IMR-90 (cell line): ENCODE data around the gene IRF4. TPM values are rescaled to one million over a fixed set of nuclear protein-coding genes. Genes with fewer than 3 reads are reported as not detected.

ENCODE experiments used
- ATAC-seq: fragments of 200-7000 bp; cut with Tn5 transposase; 2 replicates; pipeline ENCODE4 v1.9.1; 2020; ENCODE audit warnings: low read depth, mild to moderate bottlenecking, moderate library complexity
- BruUV-seq: library from RNA; stranded (reverse); fragments of 400-500 nt; replicated peaks from 2 replicates; lab custom pipeline; 2021; lab: Mats Ljungman, UMichigan
- CTCF ChIA-PET: fragments of 300-600 bp; formaldehyde crosslinking; extraction: SDS; loops from one replicate; lab custom pipeline; 2021; ENCODE audit warnings: antibody characterized with exemption; lab: Yijun Ruan, JAX
- POLR2A ChIA-PET: fragments of 300-600 bp; sonication (Branson Sonifier 250); formaldehyde crosslinking; loops from one replicate; lab custom pipeline; 2022; ENCODE audit warnings: antibody characterized with exemption; ENCODE audit not compliant: unreplicated experiment; lab: Charles Lee
- DNase-seq: peaks from one replicate; pipeline ENCODE4 v3.0.0; 2013
- H2AFZ ChIP-seq: replicated peaks from 2 replicates; pipeline ENCODE3; 2013; ENCODE audit warnings: low read length, mild to moderate bottlenecking; ENCODE audit not compliant: poor library complexity
- H2AK5ac ChIP-seq: 2 replicates; pipeline ENCODE4 v1.6.1; 2013; ENCODE audit warnings: low read depth, low read length, inconsistent platforms
- H2AK9ac ChIP-seq: replicated peaks from 2 replicates; pipeline ENCODE3; 2013; ENCODE audit warnings: mild to moderate bottlenecking, low read depth, low read length, moderate library complexity; ENCODE audit not compliant: poor library complexity
- H2BK120ac ChIP-seq: 2 replicates; pipeline ENCODE4 v1.6.1; 2013; ENCODE audit warnings: low read depth, low read length, inconsistent platforms
- H2BK15ac ChIP-seq: 3 replicates; pipeline ENCODE4 v1.6.1; 2013; ENCODE audit warnings: low read depth, low read length, inconsistent platforms
- H2BK20ac ChIP-seq: 2 replicates; pipeline ENCODE4 v1.6.1; 2013; ENCODE audit warnings: low read depth, mild to moderate bottlenecking, inconsistent platforms, low read length, moderate library complexity
- H2BK5ac ChIP-seq: 2 replicates; pipeline ENCODE4 v1.6.1; 2013; ENCODE audit warnings: mild to moderate bottlenecking, low read depth, low read length, inconsistent platforms; ENCODE audit not compliant: poor library complexity, severe bottlenecking
- H3K14ac ChIP-seq: replicated peaks from 2 replicates; pipeline ENCODE4 v1.6.1; 2013; ENCODE audit warnings: low read depth, low read length, inconsistent platforms
- H3K18ac ChIP-seq: 2 replicates; pipeline ENCODE4 v1.6.1; 2013; ENCODE audit warnings: low read depth, low read length, control low read depth
- H3K23ac ChIP-seq: 2 replicates; pipeline ENCODE4 v1.6.1; 2013; ENCODE audit warnings: low read depth, low read length, inconsistent platforms
- H3K27ac ChIP-seq: 2 replicates; pipeline ENCODE4 v1.5.1; 2013; ENCODE audit warnings: mild to moderate bottlenecking, control low read depth, low read length; ENCODE audit not compliant: insufficient read depth
- H3K27me3 ChIP-seq: 2 replicates; pipeline ENCODE4 v1.6.1; 2013; ENCODE audit warnings: low read length; ENCODE audit not compliant: control insufficient read depth, insufficient read depth
- H3K36me3 ChIP-seq: 2 replicates; pipeline ENCODE4 v1.6.1; 2013; ENCODE audit warnings: low read length, mixed read lengths; ENCODE audit not compliant: control insufficient read depth, insufficient read depth
- H3K4ac ChIP-seq: 2 replicates; pipeline ENCODE4 v1.6.1; 2013; ENCODE audit warnings: low read depth, low read length, inconsistent platforms
- H3K4me1 ChIP-seq: 2 replicates; pipeline ENCODE4 v1.6.1; 2013; ENCODE audit warnings: low read length, mixed read lengths; ENCODE audit not compliant: control insufficient read depth, insufficient read depth
- H3K4me2 ChIP-seq: 2 replicates; pipeline ENCODE4 v1.6.1; 2013; ENCODE audit warnings: low read depth, mild to moderate bottlenecking, control low read depth, low read length, moderate library complexity
- H3K4me3 ChIP-seq: 2 replicates; pipeline ENCODE4 v1.5.1; 2013; ENCODE audit warnings: low read depth, mild to moderate bottlenecking, control low read depth, low read length, moderate library complexity; ENCODE audit not compliant: insufficient read depth
- H3K56ac ChIP-seq: 2 replicates; pipeline ENCODE4 v1.6.1; 2013; ENCODE audit warnings: low read length, inconsistent platforms; ENCODE audit not compliant: insufficient read depth; ENCODE audit errors: extremely low read depth
- H3K79me1 ChIP-seq, 2 experiments: 2 replicates each; pipeline ENCODE4 v1.6.1; 2013; ENCODE audit warnings: low read length in 2 of 2, inconsistent platforms in 1 of 2, low read depth in 1 of 2
- H3K9ac ChIP-seq: 2 replicates; pipeline ENCODE4 v1.6.1; 2013; ENCODE audit warnings: low read depth, low read length, control low read depth
- H3K9me1 ChIP-seq: 2 replicates; pipeline ENCODE4 v1.6.1; 2013; ENCODE audit warnings: low read length, inconsistent platforms; ENCODE audit not compliant: insufficient read depth
- H3K9me3 ChIP-seq: 2 replicates; pipeline ENCODE4 v1.6.1; 2013; ENCODE audit warnings: low read length; ENCODE audit not compliant: control insufficient read depth, insufficient read depth
- H4K20me1 ChIP-seq: 2 replicates; pipeline ENCODE4 v1.6.1; 2013; ENCODE audit warnings: low read length, inconsistent platforms; ENCODE audit not compliant: insufficient read depth
- H4K5ac ChIP-seq: 2 replicates; pipeline ENCODE4 v1.6.1; 2013; ENCODE audit warnings: mild to moderate bottlenecking, low read depth, low read length, control low read depth
- H4K8ac ChIP-seq, 2 experiments: 2 replicates each; pipeline ENCODE4 v1.6.1; 2013; ENCODE audit warnings: low read depth in 2 of 2, low read length in 2 of 2, control low read depth in 1 of 2, inconsistent platforms in 1 of 2
- H4K91ac ChIP-seq: 2 replicates; pipeline ENCODE4 v1.6.1; 2013; ENCODE audit warnings: low read depth, low read length, inconsistent platforms; ENCODE audit not compliant: insufficient read depth
- BHLHE40 ChIP-seq: fragments of 150-350 bp; IDR thresholded peaks from 2 replicates; pipeline ENCODE4 v1.6.1; 2016; ENCODE audit warnings: mild to moderate bottlenecking, low read depth, low read length
- CEBPB ChIP-seq: IDR thresholded peaks from 2 replicates; pipeline ENCODE4 v1.6.1; 2012; ENCODE audit warnings: low read depth, low read length, improper control_type of control experiment
- CHD1 ChIP-seq: IDR thresholded peaks from 2 replicates; pipeline ENCODE4 v1.6.1; 2012; ENCODE audit warnings: low read depth, low read length, improper control_type of control experiment
- CTCF ChIP-seq: conservative IDR thresholded peaks from 2 replicates; pipeline ENCODE4 v1.5.1; 2012; ENCODE audit warnings: mild to moderate bottlenecking, low read depth, low read length, improper control_type of control experiment
- ELK1 ChIP-seq: fragments of 150-350 bp; IDR thresholded peaks from 2 replicates; pipeline ENCODE4 v1.6.1; 2016; ENCODE audit warnings: low read depth, mild to moderate bottlenecking, low read length, moderate library complexity, borderline replicate concordance
- FOS ChIP-seq: fragments of 150-350 bp; IDR thresholded peaks from 2 replicates; pipeline ENCODE4 v1.6.1; 2016; ENCODE audit warnings: low read depth, low read length
- MAFK ChIP-seq: IDR thresholded peaks from 2 replicates; pipeline ENCODE4 v1.6.1; 2012; ENCODE audit warnings: low read depth, low read length, improper control_type of control experiment
- MAZ ChIP-seq: IDR thresholded peaks from 2 replicates; pipeline ENCODE4 v1.6.1; 2012; ENCODE audit warnings: low read depth, mild to moderate bottlenecking, low read length, improper control_type of control experiment, moderate library complexity, borderline replicate concordance
- MXI1 ChIP-seq: IDR thresholded peaks from 2 replicates; pipeline ENCODE4 v1.6.1; 2012; ENCODE audit warnings: low read depth, mild to moderate bottlenecking, low read length, moderate library complexity, borderline replicate concordance
- NFE2L2 ChIP-seq: fragments of 150-350 bp; IDR thresholded peaks from 2 replicates; pipeline ENCODE4 v1.6.1; 2016; ENCODE audit warnings: low read depth, mild to moderate bottlenecking, low read length
- POLR2A ChIP-seq: IDR thresholded peaks from 2 replicates; pipeline ENCODE4 v1.6.1; 2012; ENCODE audit warnings: mild to moderate bottlenecking, low read depth, low read length
- RAD21 ChIP-seq: IDR thresholded peaks from 2 replicates; pipeline ENCODE4 v1.6.1; 2012; ENCODE audit warnings: low read length, improper control_type of control experiment
- RCOR1 ChIP-seq: IDR thresholded peaks from 2 replicates; pipeline ENCODE4 v1.6.1; 2012; ENCODE audit warnings: mild to moderate bottlenecking, low read length, improper control_type of control experiment; ENCODE audit not compliant: insufficient replicate concordance
- RFX5 ChIP-seq: IDR thresholded peaks from 2 replicates; pipeline ENCODE4 v1.8.0; 2012; ENCODE audit warnings: low read depth, mild to moderate bottlenecking, low read length, moderate library complexity
- SMC3 ChIP-seq: fragments of 150-350 bp; IDR thresholded peaks from 2 replicates; pipeline ENCODE4 v1.6.1; 2016; ENCODE audit warnings: low read depth, mild to moderate bottlenecking, antibody characterized with exemption, low read length, moderate library complexity
- USF2 ChIP-seq: fragments of 150-350 bp; IDR thresholded peaks from 2 replicates; pipeline ENCODE4 v1.6.1; 2017; ENCODE audit warnings: mild to moderate bottlenecking, antibody characterized with exemption, low read length, low read depth
- WGBS, 2 experiments: methylation state at CpG; one replicate each; pipeline versions ENCODE4 v1.1.5 to v1.1.7; 2013; ENCODE audit warnings: missing lambda C conversion rate in 2 of 2; ENCODE audit not compliant: insufficient read length in 1 of 2; ENCODE audit errors: extremely low coverage in 2 of 2; 5-methylcytosine and 5-hydroxymethylcytosine counted together
- dilution Hi-C: fragments of 300-500 bp; cut with HindIII; formaldehyde crosslinking; loops from one replicate; pipeline ENCODE4 v1.14.3; 2018; ENCODE audit warnings: low sequenced_read_pairs; ENCODE audit not compliant: unreplicated experiment
- in situ Hi-C: fragments of 300-500 bp; cut with MboI; formaldehyde crosslinking; loops from 3 replicates; pipeline ENCODE4 v1.14.3; 2019; ENCODE audit warnings: low sequenced_read_pairs, inconsistent platforms, mixed read lengths
- intact Hi-C: fragments of 100-400 bp; cut with micrococcal nuclease; formaldehyde crosslinking; loops from 2 replicates; pipeline ENCODE4 v1.10.0; 2022
- polyA plus RNA-seq, 3 experiments: library from polyadenylated mRNA; depleted of rRNA; stranded (reverse); fragments of >200 nt; gene quantifications; 2 replicates each; pipeline ENCODE4 v1.2.3, GENCODE V29; 2012; ENCODE audit warnings: low replicate concordance in 1 of 3
- total RNA-seq: library from RNA; depleted of rRNA; stranded (reverse); fragments of >200 nt; gene quantifications from 2 replicates; pipeline ENCODE4 v1.2.3, GENCODE V29; 2012

Gene IRF4
- total and polyA plus RNA-seq, 2 of the 4 experiments (the other 2 are of a cell fraction): not detected

- H3K9me1 ChIP-seq: no peaks in the 10 kb centered on the region
- no peak overlapping the region for H2AK9ac ChIP-seq
- no peak overlapping the region for H3K56ac ChIP-seq
- ChIA-PET CTCF (interaction anchor here (0.8 kb wide), 1 partner anchor 16 kb away, joined by 3 read pairs; no protein-coding TSS in a partner anchor), POLR2A (no interaction called here)
- no peak overlapping the region for H2AFZ ChIP-seq
- H3K79me1 ChIP-seq: no peaks in the 10 kb centered on the region
- no peaks in the 10 kb centered on the region for H3K4me1 ChIP-seq
- no peak overlapping the region for H4K5ac ChIP-seq
- DNase-seq (no peak), ATAC-seq (no peak)
- intact Hi-C loops: no loop called here
- no TSS peak for BruUV-seq
- H3K23ac ChIP-seq: no peak overlapping the region
- no peak overlapping the region for H4K8ac ChIP-seq
- H2BK15ac ChIP-seq: no peak overlapping the region
- H3K14ac ChIP-seq: no peak overlapping the region
- no peak overlapping the region for H2BK20ac ChIP-seq
- H4K91ac ChIP-seq: no peak overlapping the region
- no peak overlapping the region for H2AK5ac ChIP-seq
- H4K20me1 ChIP-seq: no peaks in the 10 kb centered on the region
- no peak overlapping the region for H3K4me2 ChIP-seq
- TF ChIP-seq MAZ (no peak), ELK1 (no peak), MAFK (no peak), CHD1 (no peak), CTCF (no peak), BHLHE40 (no peak), RFX5 (no peak), RAD21 (no peak), CEBPB (no peak), POLR2A (no peak), SMC3 (no peak), USF2 (no peak), NFE2L2 (no peak), RCOR1 (no peak), FOS (no peak), MXI1 (no peak)
- H3K36me3 ChIP-seq: no peaks in the 10 kb centered on the region
- peaks cover 21% of the 10 kb centered on the region for H3K9me3 ChIP-seq
- H2BK5ac ChIP-seq: no peak overlapping the region
- no peak overlapping the region for H3K27ac ChIP-seq
- no peak overlapping the region for H3K9ac ChIP-seq
- dilution Hi-C loops: no loop called here
- H3K4ac ChIP-seq: no peak overlapping the region
- H2BK120ac ChIP-seq: no peak overlapping the region
- in situ Hi-C loops: no loop called here
- no peak overlapping the region for H3K4me3 ChIP-seq
- no peak overlapping the region for H3K18ac ChIP-seq
- no peaks in the 10 kb centered on the region; the same call in 1 of the 2 replicates for H3K27me3 ChIP-seq
- WGBS, 2 experiments: no CpG with 5 or more reads among the region's 5 CpGs
Measured at GRCh38 chr6:360349-360748, 31.2 kb upstream of the IRF4 start.
